Keratinocyte (primary cell): Measurements from ENCODE around the gene MIA3.

Experiments used
- CTCF ChIP-seq, 3 experiments: IDR thresholded peaks in 1 of 3; conservative IDR thresholded peaks in 1 of 3; optimal IDR thresholded peaks in 1 of 3; 2 replicates in 2 of 3; 3 replicates in 1 of 3; pipeline versions ENCODE3 to v1.5.1; 2011; ENCODE audit warnings: low read length in 3 of 3, mild to moderate bottlenecking in 3 of 3, moderate library complexity in 2 of 3, control low read depth in 1 of 3, inconsistent platforms in 1 of 3; ENCODE audit not compliant: insufficient read depth in 2 of 3; ENCODE audit errors: extremely low read depth in 1 of 3
- EZH2 ChIP-seq: IDR thresholded peaks from one replicate; pipeline ENCODE4 v1.6.1; 2012; ENCODE audit warnings: inconsistent platforms, mild to moderate bottlenecking, low read length, moderate library complexity

GRCh38 chr1:222657899-222658298, 40.0 kb downstream of the MIA3 start:
- TF ChIP-seq EZH2 (no peak), CTCF (optimal IDR thresholded peaks at IDR 0.05 in 1 of 3, IDR thresholded peaks at IDR 0.05 in 1 of 3, conservative IDR thresholded peaks at IDR 0.05 in 1 of 3; ENCODE audit: extremely low read depth in 1 of 3, insufficient read depth in 2 of 3, low read length in 3 of 3) (no peak)
